ENCODE data around the gene TEF.

The TEF gene

GRCh38 chr22:41381329-41382097, at the start of gene TEF:
Gene TEF (plus strand): TSS chr22:41381942. CDS start chr22:41382045, 103 bp downstream.
- H3K9me3 ChIP-seq (ENCODE audit: insufficient read depth, low read depth, low read length) = no peaks in the 10 kb centered on the region
- H3K4me3 ChIP-seq (ENCODE audit: low read length, poor library complexity, severe bottlenecking) = peak within 1 kb of the TSS; percentile 97
- H3K27me3 ChIP-seq (ENCODE audit: insufficient read depth, low read length, poor library complexity, severe bottlenecking) = no peaks in the 10 kb centered on the region
- peaks cover 7% of the 10 kb centered on the region; the same call in 1 of the 2 replicates for H3K79me2 ChIP-seq (ENCODE audit: insufficient read depth, low read length)
- peak within 1 kb of the TSS; percentile 81 for H3K9ac ChIP-seq (ENCODE audit: low read depth, low read length, poor library complexity, severe bottlenecking)
- TF ChIP-seq EZH2phosphoT487 (IDR thresholded peaks at IDR 0.05; ENCODE audit: borderline replicate concordance) = no peak
- no peak for TF ChIP-seq CTCF (conservative IDR thresholded peaks at IDR 0.05; ENCODE audit: low read length)
- no peaks in the 10 kb centered on the region for H3K9me2 ChIP-seq (replicated peaks; ENCODE audit: low read depth, low read length)
- peak within 1 kb of the TSS; percentile 100 for H3K4me2 ChIP-seq (ENCODE audit: low read depth, low read length, poor library complexity, severe bottlenecking)
- H2AFZ ChIP-seq (ENCODE audit: low read length) = peak within 1 kb of the TSS; percentile 95
- H3F3A ChIP-seq (ENCODE audit: low read depth) = no peaks in the 10 kb centered on the region
- no peaks in the 10 kb centered on the region for H4K20me1 ChIP-seq (ENCODE audit: insufficient read depth, low read length, poor library complexity, severe bottlenecking)
- H3K4me1 ChIP-seq (ENCODE audit: insufficient read depth, low read length, poor library complexity, severe bottlenecking) = peaks cover 16% of the 10 kb centered on the region
- no peaks in the 10 kb centered on the region for H3K36me3 ChIP-seq (ENCODE audit: insufficient read depth, low read length)

GRCh38 chr22:41332217-41332939, 49.4 kb upstream of the TEF start:
- TF ChIP-seq CTCF (conservative IDR thresholded peaks at IDR 0.05; ENCODE audit: low read length) (no peak), EZH2phosphoT487 (IDR thresholded peaks at IDR 0.05; ENCODE audit: borderline replicate concordance) (no peak)
- H3F3A ChIP-seq (ENCODE audit: low read depth) = no peaks in the 10 kb centered on the region
- H3K9ac ChIP-seq (ENCODE audit: low read depth, low read length, poor library complexity, severe bottlenecking) = no peak overlapping the region
- H3K4me1 ChIP-seq (ENCODE audit: insufficient read depth, low read length, poor library complexity, severe bottlenecking) = no peaks in the 10 kb centered on the region
- H3K9me3 ChIP-seq (ENCODE audit: insufficient read depth, low read depth, low read length) = no peaks in the 10 kb centered on the region
- H2AFZ ChIP-seq (ENCODE audit: low read length) = no peak overlapping the region
- no peaks in the 10 kb centered on the region for H3K9me2 ChIP-seq (replicated peaks; ENCODE audit: low read depth, low read length)
- H3K79me2 ChIP-seq (ENCODE audit: insufficient read depth, low read length) = no peaks in the 10 kb centered on the region
- peaks cover 62% of the 10 kb centered on the region; the same call in 1 of the 2 replicates for H3K36me3 ChIP-seq (ENCODE audit: insufficient read depth, low read length)
- H3K27me3 ChIP-seq (ENCODE audit: insufficient read depth, low read length, poor library complexity, severe bottlenecking) = no peaks in the 10 kb centered on the region
- H4K20me1 ChIP-seq (ENCODE audit: insufficient read depth, low read length, poor library complexity, severe bottlenecking) = no peaks in the 10 kb centered on the region
- H3K4me2 ChIP-seq (ENCODE audit: low read depth, low read length, poor library complexity, severe bottlenecking) = no peak overlapping the region
- no peak overlapping the region for H3K4me3 ChIP-seq (ENCODE audit: low read length, poor library complexity, severe bottlenecking)

GRCh38 chr22:41333806-41334205, 47.9 kb upstream of the TEF start:
- no peak overlapping the region for H2AFZ ChIP-seq (ENCODE audit: low read length)
- H3K9me3 ChIP-seq (ENCODE audit: insufficient read depth, low read depth, low read length) = no peaks in the 10 kb centered on the region
- TF ChIP-seq EZH2phosphoT487 (IDR thresholded peaks at IDR 0.05; ENCODE audit: borderline replicate concordance) (no peak), CTCF (conservative IDR thresholded peaks at IDR 0.05; ENCODE audit: low read length) (no peak)
- H3K79me2 ChIP-seq (ENCODE audit: insufficient read depth, low read length) = no peaks in the 10 kb centered on the region
- H3K9ac ChIP-seq (ENCODE audit: low read depth, low read length, poor library complexity, severe bottlenecking) = no peak overlapping the region
- H3K4me3 ChIP-seq (ENCODE audit: low read length, poor library complexity, severe bottlenecking) = no peak overlapping the region
- H3K27me3 ChIP-seq (ENCODE audit: insufficient read depth, low read length, poor library complexity, severe bottlenecking) = no peaks in the 10 kb centered on the region
- H3K9me2 ChIP-seq (replicated peaks; ENCODE audit: low read depth, low read length) = no peaks in the 10 kb centered on the region
- no peaks in the 10 kb centered on the region for H4K20me1 ChIP-seq (ENCODE audit: insufficient read depth, low read length, poor library complexity, severe bottlenecking)
- H3K4me1 ChIP-seq (ENCODE audit: insufficient read depth, low read length, poor library complexity, severe bottlenecking) = no peaks in the 10 kb centered on the region
- no peaks in the 10 kb centered on the region for H3F3A ChIP-seq (ENCODE audit: low read depth)
- no peak overlapping the region for H3K4me2 ChIP-seq (ENCODE audit: low read depth, low read length, poor library complexity, severe bottlenecking)
- H3K36me3 ChIP-seq (ENCODE audit: insufficient read depth, low read length) = peaks cover 49% of the 10 kb centered on the region; the same call in 1 of the 2 replicates

All from Loucy (cell line).